Activated naive CD8-positive, alpha-beta T cell treated with anti-CD3 and anti-CD28 coated beads for 36 hours (primary cell): ENCODE data around the gene CCND1. TPM values are rescaled to one million over a fixed set of nuclear protein-coding genes. Genes with fewer than 3 reads are reported as not detected.
A peak's percentile ranks its signal among the peaks of the same experiment; 100 is the strongest.

Source experiments
- DNase-seq: peaks from one replicate; pipeline ENCODE4 v3.0.0; 2021
- H3K27ac Mint-ChIP-seq: one replicate; pipeline ENCODE4 v1.8.0; 2022; ENCODE audit warnings: mild to moderate bottlenecking, moderate library complexity, mixed read lengths
- H3K27me3 Mint-ChIP-seq: one replicate; pipeline ENCODE4 v1.8.0; 2022; ENCODE audit warnings: mild to moderate bottlenecking, mixed read lengths
- H3K36me3 Mint-ChIP-seq: one replicate; pipeline ENCODE4 v1.8.0; 2021; ENCODE audit warnings: mild to moderate bottlenecking, mixed read lengths
- H3K4me1 Mint-ChIP-seq: one replicate; pipeline ENCODE4 v1.8.0; 2021; ENCODE audit warnings: mixed read lengths
- H3K4me3 Mint-ChIP-seq: one replicate; pipeline ENCODE4 v1.8.0; 2022; ENCODE audit warnings: mild to moderate bottlenecking, moderate library complexity, mixed read lengths
- H3K9me3 Mint-ChIP-seq: one replicate; pipeline ENCODE4 v1.8.0; 2022; ENCODE audit warnings: mixed read lengths
- total RNA-seq, 2 experiments: library from RNA; stranded (reverse); gene quantifications; one replicate each; pipeline ENCODE4 v1.2.3, GENCODE V29; 2021

The CCND1 gene
- total RNA-seq, 2 experiments from 2014 or later, result 2.4 to 3.2 TPM

- Mint-ChIP-seq H3K27ac (no peak overlapping the region), H3K36me3 (no peaks in the 10 kb centered on the region), H3K9me3 (no peaks in the 10 kb centered on the region), H3K27me3 (peaks cover 34% of the 10 kb centered on the region), H3K4me3 (peak overlapping the region; percentile 69), H3K4me1 (peaks cover 8% of the 10 kb centered on the region)
- peak; percentile 87 for DNase-seq
Measured at GRCh38 chr11:69642913-69643632, 2.1 kb downstream of the CCND1 start.

GRCh38 chr11:69643646-69644045 is 2.7 kb downstream of the CCND1 start:
- no peaks in the 10 kb centered on the region for H3K9me3 Mint-ChIP-seq
- DNase-seq, result no peak
- no peaks in the 10 kb centered on the region for H3K36me3 Mint-ChIP-seq
- peaks cover 5% of the 10 kb centered on the region for H3K4me1 Mint-ChIP-seq
- H3K27me3 Mint-ChIP-seq, result peaks cover 28% of the 10 kb centered on the region
- peak overlapping the region; percentile 57 for H3K4me3 Mint-ChIP-seq
- no peak overlapping the region for H3K27ac Mint-ChIP-seq

GRCh38 chr11:69644071-69644961 is 3.4 kb downstream of the CCND1 start:
- Mint-ChIP-seq H3K27ac (no peak overlapping the region), H3K4me3 (peak overlapping the region; percentile 29), H3K9me3 (no peaks in the 10 kb centered on the region), H3K36me3 (no peaks in the 10 kb centered on the region), H3K27me3 (peaks cover 22% of the 10 kb centered on the region), H3K4me1 (peaks cover 5% of the 10 kb centered on the region)
- DNase-seq, result no peak

GRCh38 chr11:69644962-69645675 is 4.2 kb downstream of the CCND1 start:
- no peak for DNase-seq
- H3K9me3 Mint-ChIP-seq, result no peaks in the 10 kb centered on the region
- H3K27me3 Mint-ChIP-seq, result peaks cover 14% of the 10 kb centered on the region
- H3K4me3 Mint-ChIP-seq, result no peak overlapping the region
- H3K4me1 Mint-ChIP-seq, result peaks cover 4% of the 10 kb centered on the region
- no peaks in the 10 kb centered on the region for H3K36me3 Mint-ChIP-seq
- no peak overlapping the region for H3K27ac Mint-ChIP-seq

- no peaks in the 10 kb centered on the region for H3K36me3 Mint-ChIP-seq
- H3K9me3 Mint-ChIP-seq, result no peaks in the 10 kb centered on the region
- DNase-seq, result no peak
- H3K4me1 Mint-ChIP-seq, result no peaks in the 10 kb centered on the region
- H3K4me3 Mint-ChIP-seq, result no peak overlapping the region
- H3K27ac Mint-ChIP-seq, result no peak overlapping the region
- peaks cover 5% of the 10 kb centered on the region for H3K27me3 Mint-ChIP-seq
Measured at GRCh38 chr11:69645801-69646492, 5.0 kb downstream of the CCND1 start.

- H3K36me3 Mint-ChIP-seq, result no peaks in the 10 kb centered on the region
- H3K27ac Mint-ChIP-seq, result no peak overlapping the region
- H3K4me1 Mint-ChIP-seq, result no peaks in the 10 kb centered on the region
- DNase-seq, result no peak
- no peaks in the 10 kb centered on the region for H3K27me3 Mint-ChIP-seq
- H3K4me3 Mint-ChIP-seq, result no peak overlapping the region
- H3K9me3 Mint-ChIP-seq, result no peaks in the 10 kb centered on the region
Measured at GRCh38 chr11:69646493-69647389, 5.8 kb downstream of the CCND1 start.

- no peak for DNase-seq
- no peaks in the 10 kb centered on the region for H3K36me3 Mint-ChIP-seq
- no peak overlapping the region for H3K4me3 Mint-ChIP-seq
Measured at GRCh38 chr11:69647390-69647748, 6.4 kb downstream of the CCND1 start.

GRCh38 chr11:69647761-69648497 is 7.0 kb downstream of the CCND1 start:
- H3K27me3 Mint-ChIP-seq, result no peaks in the 10 kb centered on the region
- H3K36me3 Mint-ChIP-seq, result no peaks in the 10 kb centered on the region
- H3K4me3 Mint-ChIP-seq, result no peak overlapping the region
- H3K27ac Mint-ChIP-seq, result no peak overlapping the region
- no peak for DNase-seq
- no peaks in the 10 kb centered on the region for H3K4me1 Mint-ChIP-seq
- no peaks in the 10 kb centered on the region for H3K9me3 Mint-ChIP-seq

More at GRCh38 chr11:69647390-69647748, 6.4 kb downstream of the CCND1 start:
- H3K4me1 Mint-ChIP-seq, result no peaks in the 10 kb centered on the region
- H3K27ac Mint-ChIP-seq, result no peak overlapping the region
- no peaks in the 10 kb centered on the region for H3K9me3 Mint-ChIP-seq
- no peaks in the 10 kb centered on the region for H3K27me3 Mint-ChIP-seq

GRCh38 chr11:69648679-69649575 is 8.0 kb downstream of the CCND1 start:
- no peaks in the 10 kb centered on the region for H3K36me3 Mint-ChIP-seq
- no peak for DNase-seq
- H3K27ac Mint-ChIP-seq, result no peak overlapping the region
- no peak overlapping the region for H3K4me3 Mint-ChIP-seq
- H3K9me3 Mint-ChIP-seq, result no peaks in the 10 kb centered on the region
- H3K4me1 Mint-ChIP-seq, result no peaks in the 10 kb centered on the region
- H3K27me3 Mint-ChIP-seq, result no peaks in the 10 kb centered on the region

- Mint-ChIP-seq H3K27ac (no peak overlapping the region), H3K4me3 (no peak overlapping the region), H3K27me3 (no peaks in the 10 kb centered on the region), H3K4me1 (no peaks in the 10 kb centered on the region), H3K36me3 (no peaks in the 10 kb centered on the region), H3K9me3 (no peaks in the 10 kb centered on the region)
- DNase-seq, result no peak
Measured at GRCh38 chr11:69649576-69649900, 8.6 kb downstream of the CCND1 start.

GRCh38 chr11:69650081-69650831 is 9.3 kb downstream of the CCND1 start:
- H3K9me3 Mint-ChIP-seq, result no peaks in the 10 kb centered on the region
- H3K27ac Mint-ChIP-seq, result no peak overlapping the region
- no peaks in the 10 kb centered on the region for H3K4me1 Mint-ChIP-seq
- no peak overlapping the region for H3K4me3 Mint-ChIP-seq
- no peak for DNase-seq
- H3K36me3 Mint-ChIP-seq, result no peaks in the 10 kb centered on the region
- H3K27me3 Mint-ChIP-seq, result no peaks in the 10 kb centered on the region

GRCh38 chr11:69650832-69651344 is 9.9 kb downstream of the CCND1 start:
- H3K36me3 Mint-ChIP-seq, result no peaks in the 10 kb centered on the region
- no peaks in the 10 kb centered on the region for H3K4me1 Mint-ChIP-seq
- no peak overlapping the region for H3K4me3 Mint-ChIP-seq
- no peaks in the 10 kb centered on the region for H3K27me3 Mint-ChIP-seq
- no peaks in the 10 kb centered on the region for H3K9me3 Mint-ChIP-seq
- no peak overlapping the region for H3K27ac Mint-ChIP-seq
- no peak for DNase-seq
